GM10266 (cell line): ENCODE results near the gene TUNAR.

Experiments used
- DNase-seq: peaks from one replicate; pipeline ENCODE4 v3.0.0; 2012; ENCODE audit errors: extremely low spot score
- CTCF ChIP-seq: IDR thresholded peaks from 2 replicates; pipeline ENCODE4 v1.5.1; 2012; ENCODE audit warnings: mild to moderate bottlenecking, low read depth; ENCODE audit not compliant: control insufficient read depth, insufficient read depth; ENCODE audit errors: missing control alignments

Gene TUNAR

GRCh38 chr14:95910628-95911027 lies 34.0 kb downstream of the TUNAR start:
- TF ChIP-seq CTCF, result no peak
- no peak for DNase-seq

- no peak for DNase-seq
- TF ChIP-seq CTCF, result no peak
These were observed 34.8 kb downstream of the TUNAR start for GRCh38 chr14:95911456-95911855.

- DNase-seq, result no peak
- no peak for TF ChIP-seq CTCF
These were observed 38.7 kb downstream of the TUNAR start for GRCh38 chr14:95915330-95915729.

- no peak for DNase-seq
- no peak for TF ChIP-seq CTCF
These were observed 41.8 kb downstream of the TUNAR start for GRCh38 chr14:95918466-95918865.

- no peak for TF ChIP-seq CTCF
- DNase-seq, result no peak
These were observed 44.3 kb downstream of the TUNAR start for GRCh38 chr14:95920769-95921438.

GRCh38 chr14:95922080-95922479 lies 45.4 kb downstream of the TUNAR start:
- DNase-seq, result no peak
- TF ChIP-seq CTCF, result no peak

GRCh38 chr14:95928751-95929150 lies 52.1 kb downstream of the TUNAR start:
- DNase-seq, result no peak
- TF ChIP-seq CTCF, result no peak
